HG03565 (cell line): ENCODE data around the gene LITAFD.

Experiments used
- ATAC-seq: cut with Tn5 transposase; IDR thresholded peaks from one replicate; pipeline ENCODE4 v1.9.1; 2021; ENCODE audit warnings: mild to moderate bottlenecking, moderate library complexity; ENCODE audit not compliant: unreplicated experiment

LITAFD gene

GRCh38 chr16:8919089-8919933, 37.2 kb downstream of the LITAFD start:
- ATAC-seq: no peak

DNA sequence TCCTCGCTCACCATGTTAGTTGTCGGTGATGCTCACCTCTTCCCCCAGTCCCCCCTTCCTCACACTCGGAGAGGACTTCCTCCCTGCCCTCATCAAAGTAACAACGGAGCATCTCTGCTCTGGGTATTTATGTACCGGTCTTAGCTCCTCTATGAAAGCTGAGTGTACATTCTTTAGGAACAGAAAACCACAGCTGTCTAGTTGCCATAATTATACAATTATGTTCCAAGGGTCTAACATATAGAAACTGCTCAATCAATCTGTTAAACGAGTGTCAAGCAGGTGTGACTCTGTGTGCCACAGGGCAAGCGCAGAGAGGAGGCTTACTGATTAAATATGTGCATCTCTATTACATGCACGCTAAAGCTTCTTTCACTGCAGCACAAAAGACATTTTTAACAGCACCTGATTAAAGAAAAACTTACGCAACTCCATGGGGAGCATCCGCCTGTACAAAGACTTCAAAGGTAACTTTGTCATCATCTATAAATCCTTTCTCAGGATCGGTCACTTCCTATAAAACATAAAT, 37.8 kb downstream of the LITAFD start:
- ATAC-seq: no peak

DNA sequence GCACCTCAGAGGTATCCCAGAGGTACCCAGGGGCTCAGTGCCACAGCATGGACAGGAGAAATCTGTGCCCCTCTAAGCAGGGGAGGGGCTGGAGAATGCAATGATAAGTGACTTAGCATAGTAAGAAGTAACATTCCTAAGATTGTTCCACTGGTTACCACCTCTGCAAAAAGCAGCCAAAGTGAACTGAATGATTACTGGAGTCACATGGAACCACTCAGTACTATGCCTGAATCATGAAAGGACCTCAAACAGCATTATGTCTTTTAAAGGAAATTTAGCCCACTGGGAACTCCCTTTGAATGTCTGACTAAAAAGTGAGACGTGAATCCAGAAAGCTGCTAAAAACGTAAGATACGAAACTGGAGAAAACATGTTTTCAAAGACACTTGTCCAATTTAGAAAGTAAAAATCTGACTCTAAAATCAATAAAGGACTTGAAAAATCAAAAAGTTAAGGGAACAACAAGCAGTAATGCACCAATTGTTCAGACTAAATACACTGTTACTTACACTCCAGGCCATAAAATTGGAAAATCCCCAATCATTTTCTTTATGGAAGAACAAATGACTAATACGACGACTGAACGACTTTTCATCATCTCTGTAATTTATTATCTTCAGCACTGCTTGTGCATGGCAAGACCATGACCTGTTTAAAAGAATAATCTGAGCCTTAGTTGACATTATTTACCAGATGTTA, 38.6 kb downstream of the LITAFD start:
- no peak for ATAC-seq

DNA sequence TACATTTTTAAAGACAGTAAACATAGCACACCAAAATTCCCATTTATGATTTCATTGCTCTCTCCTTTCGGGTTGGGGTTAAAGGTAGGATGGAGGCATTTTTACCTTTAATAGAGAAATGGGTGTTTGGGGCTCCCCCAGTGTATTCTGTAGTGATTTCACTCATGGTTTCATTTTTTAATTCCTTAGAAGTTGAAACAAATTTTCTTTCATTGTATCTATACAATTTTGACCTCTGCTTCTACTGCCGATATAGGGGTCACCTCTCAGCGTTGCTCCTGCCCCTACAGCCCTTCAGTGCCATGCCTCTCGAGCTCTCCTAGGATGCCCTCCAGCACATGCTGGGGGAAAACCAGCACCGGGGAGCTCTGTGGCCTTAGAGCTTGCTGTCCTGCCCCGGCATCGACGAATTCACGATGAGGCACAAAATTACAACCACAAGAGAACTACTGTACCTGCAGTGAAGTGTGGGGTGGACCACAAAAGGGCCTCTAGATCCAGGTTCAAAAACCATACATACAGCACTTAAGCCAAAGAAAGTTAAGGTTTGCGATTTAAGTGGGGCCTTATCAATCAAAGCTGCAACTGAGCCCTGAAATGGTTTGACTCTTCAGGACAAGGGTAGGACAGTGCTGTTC, 39.3 kb downstream of the LITAFD start:
- ATAC-seq: no peak

GRCh38 chr16:8923199-8923598, 41.0 kb downstream of the LITAFD start:
- ATAC-seq: no peak

DNA sequence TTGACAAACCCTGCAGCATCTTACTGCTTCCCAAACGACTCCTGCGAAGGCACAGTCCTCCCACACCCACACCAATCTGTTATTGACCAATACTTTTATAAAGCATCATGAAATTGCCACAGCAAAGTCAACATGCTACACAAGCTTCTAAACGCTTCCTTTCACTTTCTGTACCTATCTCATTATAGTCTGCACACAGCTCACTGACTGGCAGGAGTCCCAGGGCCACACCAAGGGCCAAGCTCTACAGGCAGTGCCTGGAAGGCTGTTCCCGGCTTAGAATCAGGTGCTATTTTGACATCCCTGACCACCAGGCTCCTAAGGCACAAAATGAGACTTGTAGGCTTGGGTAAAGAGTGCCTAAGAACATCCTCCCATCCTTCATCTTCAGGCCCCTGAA, 42.1 kb downstream of the LITAFD start:
- peak; percentile 36 for ATAC-seq

- ATAC-seq: no peak
Observed at GRCh38 chr16:8925455-8925854, 43.3 kb downstream of the LITAFD start.

DNA sequence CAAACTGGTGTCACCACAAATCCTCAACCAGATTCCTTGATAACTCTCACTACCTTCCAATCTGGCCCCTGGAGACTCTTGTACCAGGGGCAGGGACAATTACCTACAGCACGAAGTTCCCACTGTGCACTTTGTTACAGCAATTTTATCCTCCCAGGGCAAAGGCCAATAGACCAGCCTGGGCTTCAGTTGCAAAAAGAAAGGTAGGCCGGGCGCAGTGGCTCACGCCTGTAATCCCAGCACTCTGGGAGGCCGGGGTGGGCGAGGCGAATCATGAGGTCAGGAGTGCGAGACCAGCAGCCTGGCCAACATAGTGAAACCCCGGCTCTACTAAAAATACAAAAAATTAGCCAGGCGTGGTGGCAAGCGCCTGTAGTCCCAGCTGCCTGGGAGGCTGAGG, 44.7 kb downstream of the LITAFD start:
- ATAC-seq: no peak

- ATAC-seq: no peak
Observed at GRCh38 chr16:8928467-8928957, 46.4 kb downstream of the LITAFD start.

GRCh38 chr16:8929086-8929748, 47.1 kb downstream of the LITAFD start:
- ATAC-seq: no peak

DNA sequence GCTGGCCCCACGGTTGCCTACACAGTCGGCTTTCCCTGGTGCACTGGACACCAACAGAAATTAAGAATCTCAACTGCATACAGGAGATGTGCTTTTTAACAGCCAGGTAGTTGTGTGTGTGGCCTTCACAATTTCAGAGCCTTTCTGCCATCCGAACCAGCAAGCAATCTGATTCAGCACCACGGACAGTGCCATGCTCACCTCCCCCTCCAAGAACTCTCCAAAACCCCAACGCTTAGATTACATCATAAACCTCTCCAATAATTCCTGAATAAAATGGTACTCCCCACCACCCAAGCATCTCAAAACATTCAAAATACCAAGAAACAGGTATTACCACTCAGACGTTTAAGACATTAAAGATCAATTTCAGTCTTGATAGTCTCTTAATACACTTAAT, 49.7 kb downstream of the LITAFD start:
- no peak for ATAC-seq

- no peak for ATAC-seq
Observed at GRCh38 chr16:8934601-8935000, 52.5 kb downstream of the LITAFD start.
